GM21786 (cell line): ENCODE results near the gene MCTP1.
"Not testable (repeated sequence)": the region's sequence is repeated elsewhere in the genome, so short reads cannot be mapped to it uniquely, and the experiment has no call there.

Experiments
- ATAC-seq: cut with Tn5 transposase; IDR thresholded peaks from one replicate; pipeline ENCODE4 v1.9.1; 2021; ENCODE audit not compliant: unreplicated experiment

MCTP1 gene

DNA sequence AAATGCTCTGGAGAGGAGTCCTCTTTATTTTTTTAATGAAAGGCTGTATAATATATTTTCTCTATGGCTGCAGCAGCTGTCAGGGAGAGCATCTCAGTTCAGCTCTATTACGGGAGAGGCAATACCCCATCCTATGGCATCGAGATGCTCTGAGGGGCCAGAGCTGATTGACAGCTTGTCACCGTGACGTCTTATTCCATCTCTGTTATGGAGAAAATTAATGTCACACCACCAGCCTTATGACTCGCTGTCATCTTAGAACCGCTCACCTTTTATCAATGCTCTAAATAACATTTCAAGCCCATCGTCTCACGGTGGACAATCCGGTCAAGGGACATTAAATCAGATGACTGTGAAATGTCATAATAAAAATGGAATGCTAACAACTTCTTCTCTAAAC lies 392.9 kb downstream of the MCTP1 start:
- no peak for ATAC-seq

DNA sequence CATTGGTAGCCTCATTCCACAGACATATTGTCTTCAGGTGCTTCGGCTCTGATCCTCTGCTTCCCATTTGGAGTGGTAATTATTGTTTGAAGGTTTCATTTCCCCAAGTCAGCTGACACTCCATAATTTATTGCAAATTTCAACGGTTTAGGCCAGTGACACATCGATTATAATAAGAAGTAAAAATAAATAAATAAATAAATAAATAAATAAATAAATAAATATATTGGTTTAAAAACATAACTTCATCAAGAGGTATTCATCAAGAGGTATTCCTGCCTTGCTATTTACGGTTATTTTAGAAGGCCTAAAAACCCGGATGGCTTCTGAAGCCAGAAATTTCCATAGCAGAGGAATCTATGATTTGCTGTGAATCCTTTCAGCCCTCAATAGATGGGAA lies 393.3 kb downstream of the MCTP1 start:
- no peak for ATAC-seq

DNA sequence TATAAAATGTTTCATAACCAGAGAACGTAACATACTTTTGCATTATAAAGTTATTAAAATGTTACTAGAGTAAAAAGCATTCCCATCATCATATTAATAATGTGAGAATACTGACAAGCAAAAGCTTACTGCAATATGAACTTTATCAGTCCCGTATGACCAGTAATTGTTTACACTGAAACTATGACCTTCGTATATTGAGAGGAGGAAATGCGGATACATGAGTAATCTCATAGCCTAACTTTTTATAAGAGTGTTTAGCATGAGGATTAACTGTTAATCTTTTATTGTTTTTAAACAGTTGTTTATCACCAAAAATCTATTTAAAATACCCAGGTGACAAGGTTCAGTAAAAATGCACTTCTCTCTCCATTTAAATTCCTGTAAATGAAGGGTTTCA lies 394.0 kb downstream of the MCTP1 start:
- ATAC-seq, result no peak

GRCh38 chr5:94888674-94889073 lies 396.2 kb downstream of the MCTP1 start:
- ATAC-seq, result no peak

DNA sequence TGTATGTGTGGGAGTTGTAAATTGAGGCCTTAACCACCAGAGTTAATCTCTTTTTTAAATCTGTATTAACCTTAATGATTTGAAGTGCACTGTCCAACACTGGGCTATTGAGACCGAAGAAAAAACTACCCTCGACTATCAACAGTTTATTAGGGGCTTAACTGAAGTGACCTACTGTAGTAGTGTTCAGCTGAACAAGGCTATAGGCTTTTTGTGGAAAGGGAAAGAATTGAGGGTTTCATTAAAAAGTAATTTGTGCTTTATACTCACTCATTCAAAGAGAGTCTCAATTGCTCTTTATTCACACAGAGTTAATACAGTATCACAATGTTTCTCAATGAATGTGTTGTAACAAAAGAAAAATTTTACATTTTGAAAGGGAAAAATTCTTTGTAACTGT lies 399.0 kb downstream of the MCTP1 start:
- ATAC-seq, result no peak

- no peak for ATAC-seq
Observed at GRCh38 chr5:94884311-94884710, 400.6 kb downstream of the MCTP1 start.

- ATAC-seq, result no peak
Observed at GRCh38 chr5:94872526-94872925, 412.4 kb downstream of the MCTP1 start.

- ATAC-seq, result no peak
Observed at GRCh38 chr5:94870511-94871183, 414.2 kb downstream of the MCTP1 start.

DNA sequence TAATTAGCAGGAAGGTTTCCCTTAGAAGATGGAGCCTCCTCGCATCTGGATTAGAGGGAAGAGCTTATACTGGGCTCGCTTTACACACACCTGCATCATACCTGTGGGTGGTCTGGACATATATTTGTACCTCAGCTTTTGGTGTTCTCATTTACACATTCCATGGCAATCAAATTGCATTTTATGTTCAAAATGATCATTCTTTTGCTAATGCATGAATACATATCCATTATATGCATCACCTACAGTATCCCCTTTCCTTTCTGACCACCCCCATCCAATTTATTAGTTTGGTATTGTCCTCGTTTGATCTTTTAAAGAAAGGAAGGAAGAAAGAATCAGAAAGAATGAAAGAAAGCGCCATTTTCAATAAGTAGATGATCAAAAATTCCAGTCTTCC lies 415.0 kb downstream of the MCTP1 start:
- ATAC-seq, result no peak

DNA sequence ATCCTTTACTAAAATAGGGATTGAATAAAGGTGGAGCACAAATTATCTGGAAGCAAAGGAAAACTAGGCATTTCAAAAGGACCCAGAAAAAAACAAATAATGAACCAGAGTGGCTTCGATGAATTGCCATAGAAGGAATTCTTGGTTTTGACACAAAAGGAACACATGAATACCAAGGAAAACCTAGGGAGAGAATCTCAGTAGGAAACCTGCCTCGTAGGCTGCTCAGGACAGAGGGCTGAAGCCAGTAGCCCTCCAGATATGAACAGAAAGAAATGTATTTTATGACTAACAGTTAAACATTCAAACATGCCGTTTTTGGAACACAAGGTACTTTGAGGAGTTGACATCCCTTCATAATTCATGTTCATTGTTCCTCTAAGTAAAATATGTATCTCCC lies 420.9 kb downstream of the MCTP1 start:
- no peak for ATAC-seq

DNA sequence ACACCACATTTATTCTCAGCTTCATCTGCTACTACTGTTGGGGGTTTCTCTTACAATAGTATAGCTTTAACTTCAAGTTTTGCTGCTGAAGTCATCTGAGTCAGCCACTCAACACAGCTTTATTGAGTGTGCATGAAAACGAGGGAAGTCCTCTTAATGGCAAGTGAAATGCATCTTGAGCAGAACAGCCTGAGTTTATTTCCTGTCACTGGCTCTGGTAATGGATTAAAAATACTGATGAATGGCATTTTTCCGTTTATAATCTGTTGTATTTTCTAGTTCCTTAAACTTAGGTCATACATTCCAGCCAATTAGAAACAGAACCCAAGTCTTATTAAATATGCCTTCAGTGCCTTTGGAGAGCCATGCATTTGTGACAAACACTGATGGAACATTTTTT lies 427.8 kb downstream of the MCTP1 start:
- ATAC-seq, result no peak

- no peak for ATAC-seq
Observed at GRCh38 chr5:94856257-94856800, 428.6 kb downstream of the MCTP1 start.

DNA sequence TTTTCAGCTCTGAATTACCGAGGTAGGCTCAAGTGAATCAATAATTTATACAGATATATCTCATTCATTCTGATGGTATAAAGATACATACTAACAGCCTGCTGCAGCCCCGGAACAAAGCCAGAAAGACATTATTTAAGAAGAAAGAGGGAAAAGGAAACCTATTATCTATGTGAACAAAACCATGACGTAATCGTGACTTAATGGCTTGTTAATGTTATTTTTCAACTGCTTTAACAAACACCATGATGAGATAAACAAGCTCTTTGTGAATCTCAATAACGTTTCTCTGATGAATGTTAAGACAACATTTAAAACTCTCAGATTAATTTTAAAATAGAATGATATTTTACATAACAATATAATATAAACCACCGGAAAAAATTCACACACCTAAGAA lies 429.4 kb downstream of the MCTP1 start:
- ATAC-seq, result no peak

- no peak for ATAC-seq
Observed at GRCh38 chr5:94853120-94853519, 431.8 kb downstream of the MCTP1 start.

GRCh38 chr5:94850960-94851359 lies 433.9 kb downstream of the MCTP1 start:
- no peak for ATAC-seq

DNA sequence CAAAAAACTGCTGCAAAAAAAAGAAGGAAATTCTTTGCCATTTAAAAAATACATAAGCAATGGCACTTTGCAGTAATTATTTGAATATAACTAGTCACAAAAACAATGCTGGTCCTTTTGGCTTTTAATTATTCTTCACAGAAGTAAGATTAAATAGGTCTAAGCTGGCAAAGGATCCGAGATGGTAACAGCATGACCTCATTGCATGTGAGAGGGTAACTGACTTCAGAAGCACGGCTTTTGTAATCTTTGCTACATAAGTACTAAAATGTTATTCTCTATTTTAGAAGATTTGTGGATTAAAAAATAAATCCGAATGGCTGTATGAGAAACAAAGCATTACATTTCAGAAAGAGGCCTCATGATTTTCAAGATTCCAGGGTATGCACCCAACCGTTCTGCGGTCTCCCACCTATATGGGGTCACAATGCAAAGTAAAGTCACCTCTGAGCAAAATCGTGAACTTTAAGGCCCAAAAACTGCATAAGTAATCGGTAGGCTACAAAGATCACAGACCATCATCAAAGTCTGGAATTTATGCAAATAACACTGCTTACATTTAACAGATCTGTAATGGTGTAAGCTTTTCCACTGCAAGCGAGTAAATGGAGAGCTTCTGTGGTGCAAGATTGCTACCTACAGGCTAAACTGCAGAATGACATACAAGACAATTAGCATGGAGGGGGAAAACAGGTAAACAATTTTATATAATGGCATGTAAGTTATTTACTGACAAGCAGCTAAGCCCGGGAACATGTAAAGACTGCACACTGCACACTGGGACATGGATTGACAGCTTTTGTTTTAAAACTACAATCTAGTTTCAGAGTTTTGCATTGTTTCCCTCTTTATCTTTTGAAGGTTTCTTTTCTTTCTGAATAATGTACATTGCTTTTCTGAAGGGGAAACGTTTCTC lies 434.8 kb downstream of the MCTP1 start:
- ATAC-seq, result peak; percentile 95

GRCh38 chr5:94849324-94849723 lies 435.6 kb downstream of the MCTP1 start:
- no peak for ATAC-seq

DNA sequence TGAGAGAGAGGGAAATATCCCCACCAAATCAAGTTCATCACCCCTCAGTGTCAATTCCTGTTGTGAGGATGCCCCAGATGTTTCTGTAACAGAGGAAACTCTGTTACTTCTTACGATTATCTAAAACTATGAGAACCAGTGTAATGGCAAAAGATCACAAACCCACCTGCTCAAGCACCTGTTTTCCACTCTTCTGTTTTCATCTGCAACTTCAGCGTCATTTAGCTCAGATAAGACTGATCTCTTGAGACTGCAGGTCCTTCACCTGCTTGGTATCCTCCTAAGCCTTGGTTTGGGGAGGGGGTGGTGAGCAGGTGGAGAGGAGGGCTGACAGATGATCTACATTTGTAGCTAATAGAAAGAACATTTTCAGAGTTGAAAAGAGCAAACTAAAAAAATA lies 437.2 kb downstream of the MCTP1 start:
- no peak for ATAC-seq

DNA sequence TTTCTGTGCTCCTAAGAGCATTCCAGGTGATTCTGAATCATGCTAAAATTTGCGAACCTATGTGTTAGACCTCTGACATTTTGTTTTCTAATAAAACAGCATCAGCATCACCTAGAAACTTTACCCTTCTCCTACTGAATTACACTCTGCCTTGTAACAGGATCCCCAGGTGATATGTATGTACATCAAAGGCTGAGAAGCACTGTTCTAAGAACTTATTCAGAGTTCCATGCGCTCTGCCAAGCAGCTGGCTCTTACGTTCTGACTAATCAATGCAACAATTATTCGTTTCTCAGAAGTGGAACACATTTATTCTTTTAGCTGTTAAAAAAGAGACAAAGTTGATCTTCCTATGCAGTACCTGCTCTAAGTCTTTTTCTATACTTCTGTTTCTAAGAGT lies 437.9 kb downstream of the MCTP1 start:
- ATAC-seq, result no peak

- not testable (repeated sequence) for ATAC-seq
Observed at GRCh38 chr5:94845696-94846095, 439.2 kb downstream of the MCTP1 start.

- ATAC-seq, result no peak
Observed at GRCh38 chr5:94841598-94842322, 443.1 kb downstream of the MCTP1 start.
